HEK293 (cell line): ENCODE data around the gene ACTRT2.

Experiments
- CTCF ChIP-seq: fragments of 450-650 bp; formaldehyde crosslinking; IDR thresholded peaks from 2 replicates; pipeline ENCODE4 v1.5.1; 2016; ENCODE audit warnings: missing biosample characterization, missing genetic modification characterization
- REST ChIP-seq: fragments of 450-650 bp; formaldehyde crosslinking; IDR thresholded peaks from 2 replicates; pipeline ENCODE4 v1.5.1; 2016; ENCODE audit warnings: missing biosample characterization, missing genetic modification characterization
- ZNF280D ChIP-seq: fragments of 450-650 bp; formaldehyde crosslinking; IDR thresholded peaks from 2 replicates; pipeline ENCODE4 v1.5.1; 2016; ENCODE audit warnings: missing biosample characterization, missing genetic modification characterization
- ZNF747 ChIP-seq: fragments of 450-650 bp; formaldehyde crosslinking; IDR thresholded peaks from 2 replicates; pipeline ENCODE4 v1.5.1; 2016; ENCODE audit warnings: missing biosample characterization, missing genetic modification characterization

- TF ChIP-seq ZNF280D (tag by site-specific recombination) (no peak), CTCF (tag by site-specific recombination) (no peak), REST (no peak), ZNF747 (no peak)
Measured at GRCh38 chr1:3071565-3072390, 50.5 kb downstream of the ACTRT2 start.
